ENCODE results near the gene GOLGB1. TPM values are rescaled to one million over a fixed set of nuclear protein-coding genes. Genes with fewer than 3 reads are reported as not detected.
"Not testable (repeated sequence)": the region's sequence is repeated elsewhere in the genome, so short reads cannot be mapped to it uniquely, and the experiment has no call there.

The GOLGB1 gene
- total and polyA plus RNA-seq, 2 donors from 2014 or later: 26.8 to 79.7 TPM

GRCh38 chr3:121794264-121794983, 44.9 kb upstream of the GOLGB1 start:
- no peak for DNase-seq
- H3K4me1 ChIP-seq (ENCODE audit: control insufficient read depth in 2 of 3, insufficient read depth in 2 of 3, low read depth in 1 of 3, low read length in 3 of 3): no peaks in the 10 kb centered on the region
- no peak for FAIRE-seq
- H3K9me3 ChIP-seq (ENCODE audit: control insufficient read depth in 2 of 3, insufficient read depth in 1 of 3, low read length in 3 of 3): no peaks in the 10 kb centered on the region
- intact Hi-C loops (cut with DNase I): no loop called here
- no peak overlapping the region for H3K4me3 ChIP-seq (ENCODE audit: low read length in 3 of 3)
- no peak overlapping the region for H3K9ac ChIP-seq (ENCODE audit: low read length in 3 of 3)
- no peaks in the 10 kb centered on the region for H3K27me3 ChIP-seq (ENCODE audit: control insufficient read depth, insufficient read depth, low read length)
- no peak for TF ChIP-seq CTCF (IDR thresholded peaks at IDR 0.05; ENCODE audit: borderline replicate concordance, extremely low read depth, insufficient read depth)
- H3K36me3 ChIP-seq (ENCODE audit: control insufficient read depth in 2 of 3, insufficient read depth in 3 of 3, low read length in 3 of 3): peaks cover 2 to 3% (median 3%) of the 10 kb centered on the region in 3 donors
- no peak overlapping the region for H3K27ac ChIP-seq (ENCODE audit: low read depth in 2 of 2, low read length in 2 of 2)

- no peak overlapping the region for H3K9ac ChIP-seq (ENCODE audit: low read length in 3 of 3)
- H3K27ac ChIP-seq (ENCODE audit: low read depth in 2 of 2, low read length in 2 of 2): no peak overlapping the region
- no peaks in the 10 kb centered on the region for H3K27me3 ChIP-seq (ENCODE audit: control insufficient read depth, insufficient read depth, low read length)
- DNase-seq: no peak
- intact Hi-C loops (cut with DNase I): no loop called here
- H3K9me3 ChIP-seq (ENCODE audit: control insufficient read depth in 2 of 3, insufficient read depth in 1 of 3, low read length in 3 of 3): no peaks in the 10 kb centered on the region
- H3K36me3 ChIP-seq (ENCODE audit: control insufficient read depth in 2 of 3, insufficient read depth in 3 of 3, low read length in 3 of 3): peaks cover 3 to 5% (median 5%) of the 10 kb centered on the region in 3 donors
- H3K4me1 ChIP-seq (ENCODE audit: control insufficient read depth in 2 of 3, insufficient read depth in 2 of 3, low read depth in 1 of 3, low read length in 3 of 3): no peaks in the 10 kb centered on the region
- TF ChIP-seq CTCF (IDR thresholded peaks at IDR 0.05; ENCODE audit: borderline replicate concordance, extremely low read depth, insufficient read depth): no peak
- no peak for FAIRE-seq
- H3K4me3 ChIP-seq (ENCODE audit: low read length in 3 of 3): no peak overlapping the region
Measured at GRCh38 chr3:121793078-121793477, 43.5 kb upstream of the GOLGB1 start.

GRCh38 chr3:121786485-121786884, 36.9 kb upstream of the GOLGB1 start:
- Histone ChIP-seq H3K27me3 (ENCODE audit: control insufficient read depth, insufficient read depth, low read length) (no peaks in the 10 kb centered on the region), H3K9me3 (ENCODE audit: control insufficient read depth in 2 of 3, insufficient read depth in 1 of 3, low read length in 3 of 3) (no peaks in the 10 kb centered on the region), H3K9ac (ENCODE audit: low read length in 3 of 3) (no peak overlapping the region), H3K36me3 (ENCODE audit: control insufficient read depth in 2 of 3, insufficient read depth in 3 of 3, low read length in 3 of 3) (peaks cover under 1 to 6% (median 5%) of the 10 kb centered on the region in 3 donors), H3K4me3 (ENCODE audit: low read length in 3 of 3) (no peak overlapping the region), H3K27ac (ENCODE audit: low read depth in 2 of 2, low read length in 2 of 2) (no peak overlapping the region), H3K4me1 (ENCODE audit: control insufficient read depth in 2 of 3, insufficient read depth in 2 of 3, low read depth in 1 of 3, low read length in 3 of 3) (no peaks in the 10 kb centered on the region)
- FAIRE-seq (no peak), DNase-seq (no peak)
- intact Hi-C loops (cut with DNase I): no loop called here
- no peak for TF ChIP-seq CTCF (IDR thresholded peaks at IDR 0.05; ENCODE audit: borderline replicate concordance, extremely low read depth, insufficient read depth)

- peaks cover 4 to 17% (median 12%) of the 10 kb centered on the region in 3 donors for H3K36me3 ChIP-seq (ENCODE audit: control insufficient read depth in 2 of 3, insufficient read depth in 3 of 3, low read length in 3 of 3)
- not testable (repeated sequence) for FAIRE-seq; H3K4me3 ChIP-seq (ENCODE audit: low read length in 3 of 3)
Measured at GRCh38 chr3:121782784-121783183, 33.2 kb upstream of the GOLGB1 start.

More at GRCh38 chr3:121782784-121783183, 33.2 kb upstream of the GOLGB1 start:
- DNase-seq: peak in 1 of 5 donors; percentile 27
- intact Hi-C loops (cut with DNase I); H3K27ac ChIP-seq (ENCODE audit: low read depth in 2 of 2, low read length in 2 of 2); H3K27me3 ChIP-seq (ENCODE audit: control insufficient read depth, insufficient read depth, low read length); H3K9ac ChIP-seq (ENCODE audit: low read length in 3 of 3); H3K4me1 ChIP-seq (ENCODE audit: control insufficient read depth in 2 of 3, insufficient read depth in 2 of 3, low read depth in 1 of 3, low read length in 3 of 3); H3K9me3 ChIP-seq (ENCODE audit: control insufficient read depth in 2 of 3, insufficient read depth in 1 of 3, low read length in 3 of 3): not testable (repeated sequence)

All from kidney (tissue), 14 donors.